CD14-positive monocyte (primary cell): ENCODE measurements around the gene PRKAR1B. TPM values are rescaled to one million over a fixed set of nuclear protein-coding genes. Genes with fewer than 3 reads are reported as not detected.

Experiments used
- DNase-seq, 3 donors: peaks; one replicate each; pipeline ENCODE4 v3.0.0-alpha.2; 2011 to 2022
- H2AFZ ChIP-seq: 2 replicates; pipeline ENCODE4 v1.6.0; 2012; ENCODE audit warnings: mild to moderate bottlenecking, low read depth, low read length, inconsistent platforms; ENCODE audit not compliant: insufficient read depth, poor library complexity, severe bottlenecking
- H3K27ac ChIP-seq, 2 donors: 1 replicate in 1 of 2; 2 replicates in 1 of 2; pipeline ENCODE4 v1.5.1; 2012 to 2013; ENCODE audit warnings: low read length in 2 of 2, control low read depth in 1 of 2, inconsistent platforms in 1 of 2, low read depth in 1 of 2, mild to moderate bottlenecking in 1 of 2
- H3K27me3 ChIP-seq, 2 donors: one replicate each; pipeline versions ENCODE4 v1.6.0 to v1.6.1; 2011 to 2013; ENCODE audit warnings: low read length in 2 of 2; ENCODE audit not compliant: control insufficient read depth in 2 of 2, insufficient read depth in 2 of 2
- H3K36me3 ChIP-seq, 2 donors: replicated peaks in 1 of 2; 1 replicate in 1 of 2; 2 replicates in 1 of 2; pipeline versions ENCODE4 v1.5.1 to v1.6.1; 2012 to 2013; ENCODE audit warnings: low read length in 2 of 2, control low read depth in 1 of 2, inconsistent platforms in 1 of 2, mild to moderate bottlenecking in 1 of 2; ENCODE audit not compliant: insufficient read depth in 2 of 2, control insufficient read depth in 1 of 2
- H3K4me1 ChIP-seq, 2 donors: 1 replicate in 1 of 2; 2 replicates in 1 of 2; pipeline versions ENCODE4 v1.5.1 to v1.6.1; 2012 to 2013; ENCODE audit warnings: low read length in 2 of 2, control low read depth in 1 of 2, inconsistent platforms in 1 of 2, mild to moderate bottlenecking in 1 of 2, moderate library complexity in 1 of 2; ENCODE audit not compliant: insufficient read depth in 2 of 2, control insufficient read depth in 1 of 2
- H3K4me2 ChIP-seq: replicated peaks from 2 replicates; pipeline ENCODE3; 2012; ENCODE audit warnings: low read length, moderate library complexity, mild to moderate bottlenecking; ENCODE audit not compliant: poor library complexity, severe bottlenecking; ENCODE audit errors: extremely low read depth
- H3K4me3 ChIP-seq, 3 experiments: fragments of 200-600 bp in 1 of 3; sonication (generic) in 1 of 3; replicated peaks in 1 of 3; 1 replicate in 2 of 3; 2 replicates in 1 of 3; pipeline ENCODE4 v1.5.1; 2011 to 2013; ENCODE audit warnings: low read length in 3 of 3, mild to moderate bottlenecking in 3 of 3, control low read depth in 2 of 3, low read depth in 2 of 3, inconsistent platforms in 1 of 3, moderate library complexity in 1 of 3
- H3K79me2 ChIP-seq: 2 replicates; pipeline ENCODE4 v1.6.0; 2012; ENCODE audit warnings: mild to moderate bottlenecking, control low read depth, inconsistent platforms, low read length, moderate library complexity; ENCODE audit not compliant: insufficient read depth
- H3K9ac ChIP-seq: 2 replicates; pipeline ENCODE4 v1.6.0; 2017; ENCODE audit warnings: low read length, mild to moderate bottlenecking; ENCODE audit not compliant: insufficient read depth, poor library complexity, severe bottlenecking
- H3K9me3 ChIP-seq, 2 donors: replicated peaks in 1 of 2; 1 replicate in 1 of 2; 2 replicates in 1 of 2; pipeline versions ENCODE4 v1.5.1 to v1.6.1; 2012 to 2013; ENCODE audit warnings: low read length in 2 of 2, control low read depth in 1 of 2; ENCODE audit not compliant: control insufficient read depth in 1 of 2, insufficient read depth in 1 of 2
- H4K20me1 ChIP-seq: 2 replicates; pipeline ENCODE4 v1.6.0; 2012; ENCODE audit warnings: mild to moderate bottlenecking, low read length, control low read depth, moderate library complexity; ENCODE audit not compliant: insufficient read depth
- H3K27ac Mint-ChIP-seq, 7 donors: one replicate each; pipeline ENCODE4 v1.8.0; 2020; ENCODE audit warnings: mild to moderate bottlenecking in 7 of 7, mixed read lengths in 7 of 7, moderate library complexity in 6 of 7, inconsistent platforms in 2 of 7
- H3K27me3 Mint-ChIP-seq, 3 donors: one replicate each; pipeline ENCODE4 v1.8.0; 2021 to 2022; ENCODE audit warnings: low read depth in 3 of 3, mild to moderate bottlenecking in 3 of 3, mixed read lengths in 3 of 3, moderate library complexity in 3 of 3, inconsistent platforms in 1 of 3
- H3K36me3 Mint-ChIP-seq, 2 donors: one replicate each; pipeline ENCODE4 v1.8.0; 2020; ENCODE audit warnings: mixed read lengths in 2 of 2, inconsistent platforms in 1 of 2, mild to moderate bottlenecking in 1 of 2
- H3K4me1 Mint-ChIP-seq: one replicate; pipeline ENCODE4 v1.8.0; 2020; ENCODE audit warnings: mild to moderate bottlenecking, mixed read lengths
- H3K4me3 Mint-ChIP-seq, 2 donors: one replicate each; pipeline ENCODE4 v1.8.0; 2020; ENCODE audit warnings: mild to moderate bottlenecking in 2 of 2, mixed read lengths in 2 of 2, moderate library complexity in 1 of 2
- H3K9me3 Mint-ChIP-seq, 7 donors: one replicate each; pipeline ENCODE4 v1.8.0; 2020 to 2022; ENCODE audit warnings: mixed read lengths in 7 of 7, mild to moderate bottlenecking in 6 of 7, moderate library complexity in 6 of 7, inconsistent platforms in 2 of 7
- CTCF ChIP-seq: fragments of 200-600 bp; IDR thresholded peaks from one replicate; pipeline ENCODE4 v1.8.0; 2022; ENCODE audit warnings: antibody characterized with exemption, mild to moderate bottlenecking
- WGBS: methylation state at CpG from one replicate; pipeline ENCODE4 v1.1.5; 2013; ENCODE audit warnings: missing lambda C conversion rate; ENCODE audit not compliant: insufficient coverage; 5-methylcytosine and 5-hydroxymethylcytosine counted together
- intact Hi-C, 2 donors: fragments of 100-400 bp; cut with micrococcal nuclease; formaldehyde crosslinking; loops; one replicate each; pipeline versions ENCODE4 v1.15.0 to v1.15.1; 2023
- polyA plus RNA-seq, 3 donors: library from polyadenylated mRNA; depleted of rRNA in 1 of 3; unstranded in 2 of 3; stranded (reverse) in 1 of 3; fragments of 300-500 nt in 2 of 3; fragments of >200 nt in 1 of 3; fragmentation: Illumina TruSeq in 2 of 3; gene quantifications; 1 replicate in 2 of 3; 2 replicates in 1 of 3; pipeline ENCODE4 v1.2.3, GENCODE V29; 2012 to 2021

Gene PRKAR1B
- polyA plus RNA-seq, 3 donors, result 0.94 to 2.1 (median 1.1) TPM

- peak overlapping the region; percentile 97 to 99 (median 98) for H3K27ac Mint-ChIP-seq
- H3K9ac ChIP-seq, result peak overlapping the region; percentile 76
- intact Hi-C loops, result loop anchor here (2.0 to 10.0 kb wide), 4 partner anchors 120 to 352 kb away; partner anchors contain the start of genes DNAAF5 (in 1 of the 2), GET4 (in 1 of the 2) and PRKAR1B (in 1 of the 2)
- peak overlapping the region in 2 of 3 experiments; percentile 32 to 41 for H3K4me3 ChIP-seq
- peaks cover 0 to 14% of the 10 kb centered on the region in 2 donors for H3K9me3 ChIP-seq
- H3K4me3 Mint-ChIP-seq, result peak overlapping the region; percentile 69 to 88
- WGBS, result 53% methylated on average over 24 of the region's 28 CpGs
- H3K4me1 ChIP-seq, result peaks cover 46 to 58% of the 10 kb centered on the region in 2 donors
- peaks cover 1 to 3% (median 2%) of the 10 kb centered on the region in 3 donors for H3K27me3 Mint-ChIP-seq
- peaks cover 6 to 8% of the 10 kb centered on the region in 2 donors for H3K36me3 Mint-ChIP-seq
- H3K79me2 ChIP-seq, result no peaks in the 10 kb centered on the region
- H3K4me2 ChIP-seq, result peak overlapping the region; percentile 49
- peak in 1 of 3 donors; percentile 18 for DNase-seq
- H3K36me3 ChIP-seq, result no peaks in the 10 kb centered on the region
- H2AFZ ChIP-seq, result peak overlapping the region; percentile 69
- TF ChIP-seq CTCF, result no peak
- H4K20me1 ChIP-seq, result no peaks in the 10 kb centered on the region
- peaks cover 50% of the 10 kb centered on the region for H3K4me1 Mint-ChIP-seq
- H3K27me3 ChIP-seq, result no peaks in the 10 kb centered on the region
- H3K27ac ChIP-seq, result peak overlapping the region; percentile 96 to 97
- peaks cover 0 to 24% (median 9%) of the 10 kb centered on the region in 7 donors for H3K9me3 Mint-ChIP-seq
Measured at GRCh38 chr7:604884-605531, 122.1 kb downstream of the PRKAR1B start.

GRCh38 chr7:604001-604883, 122.8 kb downstream of the PRKAR1B start:
- no peak for TF ChIP-seq CTCF
- no peaks in the 10 kb centered on the region for H4K20me1 ChIP-seq
- H3K4me2 ChIP-seq, result peak overlapping the region; percentile 49
- Mint-ChIP-seq H3K36me3 (peaks cover 6 to 8% of the 10 kb centered on the region in 2 donors), H3K27me3 (peaks cover 1 to 8% (median 2%) of the 10 kb centered on the region in 3 donors), H3K4me1 (peaks cover 50% of the 10 kb centered on the region), H3K4me3 (peak overlapping the region; percentile 69 to 88), H3K27ac (peak overlapping the region; percentile 97 to 99 (median 98)), H3K9me3 (peaks cover 0 to 24% (median 9%) of the 10 kb centered on the region in 7 donors)
- peak overlapping the region; percentile 69 for H2AFZ ChIP-seq
- peak overlapping the region in 2 of 3 experiments; percentile 32 to 41 for H3K4me3 ChIP-seq
- intact Hi-C loops, result loop anchor here (2.0 to 10.0 kb wide), 4 partner anchors 121 to 353 kb away; partner anchors contain the start of genes DNAAF5 (in 1 of the 2), GET4 (in 1 of the 2) and PRKAR1B (in 1 of the 2)
- no peaks in the 10 kb centered on the region for H3K36me3 ChIP-seq
- WGBS, result 3% methylated on average over 37 of the region's 37 CpGs
- H3K4me1 ChIP-seq, result peaks cover 46 to 58% of the 10 kb centered on the region in 2 donors
- no peaks in the 10 kb centered on the region for H3K27me3 ChIP-seq
- H3K9ac ChIP-seq, result peak overlapping the region; percentile 76
- H3K79me2 ChIP-seq, result no peaks in the 10 kb centered on the region
- DNase-seq, result peak; percentile 92 to 96 (median 95)
- H3K9me3 ChIP-seq, result peaks cover 0 to 14% of the 10 kb centered on the region in 2 donors
- peak overlapping the region; percentile 96 to 97 for H3K27ac ChIP-seq
